ENCODE results near the gene C1QBP.

The C1QBP gene

DNA sequence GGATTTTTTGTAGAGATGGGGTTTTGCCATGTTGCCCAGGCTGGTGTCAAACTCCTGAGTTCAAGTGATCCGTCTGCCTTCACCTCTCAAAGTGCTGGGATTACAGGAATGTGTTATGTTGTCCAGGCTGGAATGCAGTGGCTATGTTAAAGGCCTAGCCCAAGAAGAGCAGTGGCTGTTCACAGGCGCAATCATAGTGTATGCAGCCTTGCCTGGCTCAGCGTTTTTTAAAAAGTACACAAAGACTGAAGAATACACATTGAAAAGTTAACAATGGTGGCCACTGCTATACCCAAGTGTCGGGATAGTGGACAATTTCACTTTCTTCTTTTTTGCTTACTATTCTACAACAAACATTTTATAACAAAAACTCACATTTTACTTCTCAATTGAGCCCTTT lies 40.0 kb upstream of the C1QBP start:
- no peak overlapping the region for H3K4me3 ChIP-seq (replicated peaks; ENCODE audit: low read depth, low read length)
- TF ChIP-seq, protein P1, sequence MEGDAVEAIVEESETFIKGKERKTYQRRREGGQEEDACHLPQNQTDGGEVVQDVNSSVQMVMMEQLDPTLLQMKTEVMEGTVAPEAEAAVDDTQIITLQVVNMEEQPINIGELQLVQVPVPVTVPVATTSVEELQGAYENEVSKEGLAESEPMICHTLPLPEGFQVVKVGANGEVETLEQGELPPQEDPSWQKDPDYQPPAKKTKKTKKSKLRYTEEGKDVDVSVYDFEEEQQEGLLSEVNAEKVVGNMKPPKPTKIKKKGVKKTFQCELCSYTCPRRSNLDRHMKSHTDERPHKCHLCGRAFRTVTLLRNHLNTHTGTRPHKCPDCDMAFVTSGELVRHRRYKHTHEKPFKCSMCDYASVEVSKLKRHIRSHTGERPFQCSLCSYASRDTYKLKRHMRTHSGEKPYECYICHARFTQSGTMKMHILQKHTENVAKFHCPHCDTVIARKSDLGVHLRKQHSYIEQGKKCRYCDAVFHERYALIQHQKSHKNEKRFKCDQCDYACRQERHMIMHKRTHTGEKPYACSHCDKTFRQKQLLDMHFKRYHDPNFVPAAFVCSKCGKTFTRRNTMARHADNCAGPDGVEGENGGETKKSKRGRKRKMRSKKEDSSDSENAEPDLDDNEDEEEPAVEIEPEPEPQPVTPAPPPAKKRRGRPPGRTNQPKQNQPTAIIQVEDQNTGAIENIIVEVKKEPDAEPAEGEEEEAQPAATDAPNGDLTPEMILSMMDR (IDR thresholded peaks at IDR 0.05; ENCODE audit: low read length, missing control alignments), result no peak
- DNase-seq (ENCODE audit: low read depth), result no peak

DNA sequence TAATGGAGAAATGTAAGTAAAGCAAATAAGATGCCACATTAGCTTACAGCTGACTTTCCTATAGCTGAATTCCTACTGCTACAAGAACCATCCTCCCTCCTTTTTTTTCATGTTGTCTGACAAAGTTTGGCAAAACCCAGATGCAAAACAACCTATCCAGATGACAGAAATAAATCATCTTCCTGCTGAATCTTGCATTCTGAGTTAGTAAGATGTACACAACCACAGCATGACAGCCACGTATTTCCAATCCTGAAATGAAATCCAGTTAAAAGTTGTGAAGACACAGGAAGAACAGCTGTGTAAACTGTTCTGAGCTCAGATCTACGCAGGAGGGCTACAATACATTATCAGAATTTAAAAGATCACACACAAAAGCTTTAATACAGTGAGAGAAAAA lies 35.0 kb upstream of the C1QBP start:
- TF ChIP-seq, protein P1 (IDR thresholded peaks at IDR 0.05; ENCODE audit: low read length, missing control alignments), result no peak
- no peak overlapping the region for H3K4me3 ChIP-seq (replicated peaks; ENCODE audit: low read depth, low read length)
- DNase-seq (ENCODE audit: low read depth), result no peak

DNA sequence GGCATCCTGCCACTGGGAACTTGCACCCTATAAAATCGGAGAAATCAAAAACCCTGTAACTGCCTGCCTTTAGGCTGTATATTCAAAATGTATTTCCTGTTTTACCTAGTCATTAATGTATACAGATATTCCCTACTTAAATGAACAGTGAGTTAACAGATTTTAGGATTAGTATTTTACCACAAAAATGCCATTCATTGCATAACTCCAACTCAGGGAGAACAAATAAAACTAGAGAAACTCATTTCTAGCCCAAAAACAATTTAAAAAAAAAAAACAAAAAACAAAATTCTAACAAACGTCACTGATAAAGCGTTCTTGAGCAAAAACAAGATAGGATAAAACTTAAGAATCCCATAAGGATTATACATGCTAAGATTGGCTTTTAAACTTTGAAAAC lies 33.6 kb upstream of the C1QBP start:
- no peak for DNase-seq (ENCODE audit: low read depth)
- TF ChIP-seq, protein P1 (IDR thresholded peaks at IDR 0.05; ENCODE audit: low read length, missing control alignments), result no peak

DNA sequence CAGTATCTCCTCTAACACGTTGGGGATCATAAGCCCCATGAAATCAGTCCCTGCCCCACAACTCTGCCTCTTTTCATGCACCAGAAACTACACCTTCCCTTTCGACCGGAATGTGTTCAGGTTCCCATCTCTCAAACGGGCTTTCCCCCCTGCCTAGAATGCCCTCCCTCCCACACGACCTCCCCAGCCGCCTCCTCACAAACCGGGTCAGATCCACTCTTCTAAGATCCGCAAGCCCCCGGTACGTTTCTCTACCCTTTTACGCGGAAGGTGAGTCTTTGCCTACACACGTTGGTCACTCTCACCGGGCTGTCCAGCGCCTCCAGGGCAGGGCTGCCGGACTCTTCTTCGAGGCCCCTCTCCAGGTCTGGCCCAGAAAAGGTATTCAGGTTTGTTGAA lies 29.1 kb upstream of the C1QBP start:
- TF ChIP-seq, protein P1 (IDR thresholded peaks at IDR 0.05; ENCODE audit: low read length, missing control alignments), result no peak
- H3K4me3 ChIP-seq (replicated peaks; ENCODE audit: low read depth, low read length), result peak overlapping the region; percentile 85
- no peak for DNase-seq (ENCODE audit: low read depth)

More for the DNA sequence above, 33.6 kb upstream of the C1QBP start:
- no peak overlapping the region for H3K4me3 ChIP-seq (replicated peaks; ENCODE audit: low read depth, low read length)

DNA sequence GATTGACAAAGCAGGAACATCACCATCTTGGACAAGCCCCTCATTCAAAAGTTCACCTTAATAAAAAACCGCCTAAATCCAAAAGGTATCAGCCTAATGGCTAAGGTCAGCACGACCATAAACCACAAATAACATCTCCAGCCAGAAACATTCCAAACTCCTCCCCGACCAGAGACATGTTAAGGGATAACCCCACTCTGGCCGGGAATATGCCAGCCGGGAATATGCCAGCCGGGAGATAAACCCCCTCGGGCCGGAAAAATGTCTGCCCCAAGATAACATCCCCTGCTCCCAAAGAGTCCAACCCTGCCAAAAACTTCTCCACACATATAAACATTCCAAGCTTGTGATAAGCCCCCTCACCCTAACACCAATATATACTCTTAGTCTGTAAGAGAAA lies 28.5 kb upstream of the C1QBP start:
- no peak for DNase-seq (ENCODE audit: low read depth)
- TF ChIP-seq, protein P1 (IDR thresholded peaks at IDR 0.05; ENCODE audit: low read length, missing control alignments), result no peak
- peak overlapping the region; percentile 85 for H3K4me3 ChIP-seq (replicated peaks; ENCODE audit: low read depth, low read length)

DNA sequence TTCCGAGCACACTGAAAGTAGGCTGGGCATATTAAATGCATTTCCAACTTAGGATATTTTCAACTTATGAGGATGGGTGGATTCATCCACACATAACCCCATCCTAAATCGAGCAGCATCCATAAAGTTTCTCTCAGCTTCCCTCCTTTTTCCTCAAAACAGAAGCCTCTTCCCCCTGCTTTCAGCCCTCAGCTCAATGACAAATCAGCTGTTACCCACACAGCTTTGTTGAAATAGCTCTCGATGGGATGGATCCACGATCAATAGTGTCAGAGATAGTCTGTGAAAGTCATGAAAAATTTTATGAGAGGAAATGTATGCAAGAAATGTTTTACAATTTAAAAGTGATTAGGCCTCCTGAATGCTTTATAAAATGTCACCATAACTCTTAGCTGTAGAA lies 27.3 kb upstream of the C1QBP start:
- TF ChIP-seq, protein P1 (IDR thresholded peaks at IDR 0.05; ENCODE audit: low read length, missing control alignments), result no peak
- DNase-seq (ENCODE audit: low read depth), result no peak
- H3K4me3 ChIP-seq (replicated peaks; ENCODE audit: low read depth, low read length), result no peak overlapping the region

DNA sequence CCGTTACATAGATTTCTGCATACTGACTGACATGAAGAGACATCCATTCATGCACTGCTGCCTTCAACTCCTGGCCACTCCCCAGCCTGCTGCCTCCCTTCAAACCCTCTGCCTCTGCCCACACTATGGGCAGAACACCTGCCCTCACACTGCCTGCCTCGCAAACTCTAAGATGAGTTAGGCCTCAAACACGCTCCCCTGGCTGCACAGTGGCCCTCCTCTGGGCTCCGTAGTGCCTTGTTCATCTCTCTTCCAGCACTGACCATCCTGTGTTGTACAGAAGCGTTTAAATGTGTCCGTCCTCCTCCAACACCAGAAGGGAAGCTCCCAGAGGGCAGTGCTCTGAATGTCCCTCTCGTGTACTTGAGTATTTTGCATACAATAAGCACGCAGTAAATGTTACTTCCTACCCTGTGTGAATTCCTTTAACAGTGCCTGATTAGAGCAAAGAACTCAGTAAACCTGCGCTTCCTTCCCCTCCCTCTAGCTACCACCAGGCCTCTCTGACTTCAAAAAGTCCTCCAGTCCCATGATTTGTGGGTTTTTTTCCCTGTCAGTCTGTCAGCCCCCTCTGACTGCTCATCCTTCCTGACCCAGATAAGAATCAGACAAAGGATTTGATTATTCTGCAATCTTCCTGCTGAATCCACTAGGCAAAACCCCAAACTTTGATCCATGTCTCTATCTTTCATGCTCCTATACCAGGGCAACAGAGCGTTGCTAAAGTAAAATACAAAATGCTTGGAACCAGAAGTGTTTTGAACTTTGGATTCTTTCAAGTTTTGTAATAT lies 26.0 kb upstream of the C1QBP start:
- H3K4me3 ChIP-seq (replicated peaks; ENCODE audit: low read depth, low read length), result no peak overlapping the region
- TF ChIP-seq, protein P1 (IDR thresholded peaks at IDR 0.05; ENCODE audit: low read length, missing control alignments), result no peak
- no peak for DNase-seq (ENCODE audit: low read depth)
